Measurements from ENCODE around the gene CYREN.
A peak's percentile ranks its signal among the peaks of the same experiment; 100 is the strongest.

Gene CYREN

DNA sequence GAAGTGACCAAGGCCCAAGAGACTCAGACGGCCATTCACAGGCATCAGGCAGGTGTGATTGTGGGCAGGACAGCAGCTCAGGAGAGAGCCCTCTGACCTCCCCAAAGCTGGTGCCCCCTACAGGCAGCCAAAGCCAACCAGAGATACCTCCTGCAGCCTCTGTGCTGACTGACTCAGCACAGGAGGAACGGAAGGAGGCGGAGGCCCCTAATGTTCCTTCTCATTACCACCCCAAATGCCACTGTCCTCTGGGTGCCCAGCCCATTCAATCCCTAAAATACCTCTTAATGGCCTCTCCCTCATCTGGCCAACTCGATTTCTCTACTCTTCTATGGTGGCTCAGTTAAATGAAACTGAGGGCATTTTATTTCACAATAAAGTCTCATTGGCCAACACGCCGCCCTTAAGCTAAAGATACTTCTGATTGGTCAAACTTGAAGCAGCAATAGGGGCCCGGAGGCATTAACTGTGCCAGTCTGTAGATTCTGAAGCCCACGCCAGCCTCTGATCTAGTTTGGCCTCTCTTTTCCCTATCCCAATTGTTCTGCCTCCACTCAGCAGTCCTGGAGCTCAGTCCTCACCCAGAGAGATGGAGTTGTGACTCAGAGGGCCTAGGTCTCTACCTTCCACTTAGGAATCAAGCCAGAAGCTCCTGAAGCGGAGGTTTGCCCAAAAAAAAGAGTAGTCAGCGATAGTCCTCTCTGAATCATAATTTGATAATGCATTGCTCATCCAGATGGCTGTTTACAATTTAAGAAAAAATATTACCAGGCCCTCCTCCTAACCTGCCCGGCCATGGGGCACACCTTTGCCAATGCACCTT, 1.2 kb downstream of the CYREN start:
- DNase-seq = peak; percentile 25 to 54 (median 35)
- Histone ChIP-seq H3K9me3 (ENCODE audit: control insufficient read depth, low read length) (no peaks in the 10 kb centered on the region), H3K36me3 (ENCODE audit: control insufficient read depth, insufficient read depth, low read length) (peaks cover 21% of the 10 kb centered on the region), H3K4me1 (ENCODE audit: control insufficient read depth, insufficient read depth, low read length, poor library complexity, severe bottlenecking) (peaks cover 13% of the 10 kb centered on the region), H3K27me3 (replicated peaks; ENCODE audit: control insufficient read depth, insufficient read depth, low read length, poor library complexity, severe bottlenecking) (no peaks in the 10 kb centered on the region), H3K27ac (ENCODE audit: insufficient read depth, low read length, poor library complexity, severe bottlenecking) (peak overlapping the region; percentile 96), H3K4me3 (ENCODE audit: insufficient read depth, low read depth, low read length, poor library complexity, severe bottlenecking) (peak overlapping the region; percentile 75)

DNA sequence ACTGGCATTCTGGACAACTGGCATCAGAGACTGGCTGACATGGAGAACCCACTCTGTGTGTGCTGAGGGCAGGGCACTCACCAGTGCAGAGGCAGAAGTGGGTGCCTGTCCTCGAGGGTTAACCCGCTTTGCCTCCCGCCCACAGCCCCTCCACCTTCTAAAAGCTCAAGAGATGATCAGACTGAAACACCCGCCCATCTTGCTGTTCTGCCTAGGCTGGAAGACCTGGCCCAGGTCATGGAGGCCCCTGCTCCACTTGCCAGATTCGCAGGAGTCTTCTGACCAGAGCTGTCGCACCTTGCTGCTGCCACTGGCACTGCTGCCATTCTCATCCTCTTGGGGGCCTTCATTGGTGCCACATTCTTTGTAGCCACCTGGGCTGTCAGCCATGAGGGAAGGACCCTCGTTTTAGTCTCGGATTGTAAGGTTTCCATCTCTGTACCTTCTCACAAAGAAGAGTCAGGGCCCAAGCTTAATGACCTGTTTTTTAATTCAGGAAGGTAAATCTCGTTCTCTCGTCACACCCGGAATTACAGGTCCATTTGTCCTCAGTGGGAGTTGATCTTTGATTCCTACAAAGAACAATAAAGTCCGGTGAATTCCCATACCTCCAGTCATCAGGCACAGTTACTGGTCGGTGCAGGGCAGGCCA, 1.9 kb downstream of the CYREN start:
- H3K4me3 ChIP-seq (ENCODE audit: insufficient read depth, low read depth, low read length, poor library complexity, severe bottlenecking) = no peak overlapping the region
- no peaks in the 10 kb centered on the region for H3K9me3 ChIP-seq (ENCODE audit: control insufficient read depth, low read length)
- no peaks in the 10 kb centered on the region for H3K27me3 ChIP-seq (replicated peaks; ENCODE audit: control insufficient read depth, insufficient read depth, low read length, poor library complexity, severe bottlenecking)
- peaks cover 26% of the 10 kb centered on the region for H3K36me3 ChIP-seq (ENCODE audit: control insufficient read depth, insufficient read depth, low read length)
- H3K27ac ChIP-seq (ENCODE audit: insufficient read depth, low read length, poor library complexity, severe bottlenecking) = peak overlapping the region; percentile 96
- no peak for DNase-seq
- H3K4me1 ChIP-seq (ENCODE audit: control insufficient read depth, insufficient read depth, low read length, poor library complexity, severe bottlenecking) = peaks cover 16% of the 10 kb centered on the region

GRCh38 chr7:135168001-135168400, 2.5 kb downstream of the CYREN start:
- Histone ChIP-seq H3K4me1 (ENCODE audit: control insufficient read depth, insufficient read depth, low read length, poor library complexity, severe bottlenecking) (peaks cover 16% of the 10 kb centered on the region), H3K9me3 (ENCODE audit: control insufficient read depth, low read length) (no peaks in the 10 kb centered on the region), H3K36me3 (ENCODE audit: control insufficient read depth, insufficient read depth, low read length) (peaks cover 26% of the 10 kb centered on the region), H3K27ac (ENCODE audit: insufficient read depth, low read length, poor library complexity, severe bottlenecking) (no peak overlapping the region), H3K4me3 (ENCODE audit: insufficient read depth, low read depth, low read length, poor library complexity, severe bottlenecking) (no peak overlapping the region), H3K27me3 (replicated peaks; ENCODE audit: control insufficient read depth, insufficient read depth, low read length, poor library complexity, severe bottlenecking) (no peaks in the 10 kb centered on the region)
- peak in 2 of 3 donors; percentile 11 to 29 for DNase-seq

DNA sequence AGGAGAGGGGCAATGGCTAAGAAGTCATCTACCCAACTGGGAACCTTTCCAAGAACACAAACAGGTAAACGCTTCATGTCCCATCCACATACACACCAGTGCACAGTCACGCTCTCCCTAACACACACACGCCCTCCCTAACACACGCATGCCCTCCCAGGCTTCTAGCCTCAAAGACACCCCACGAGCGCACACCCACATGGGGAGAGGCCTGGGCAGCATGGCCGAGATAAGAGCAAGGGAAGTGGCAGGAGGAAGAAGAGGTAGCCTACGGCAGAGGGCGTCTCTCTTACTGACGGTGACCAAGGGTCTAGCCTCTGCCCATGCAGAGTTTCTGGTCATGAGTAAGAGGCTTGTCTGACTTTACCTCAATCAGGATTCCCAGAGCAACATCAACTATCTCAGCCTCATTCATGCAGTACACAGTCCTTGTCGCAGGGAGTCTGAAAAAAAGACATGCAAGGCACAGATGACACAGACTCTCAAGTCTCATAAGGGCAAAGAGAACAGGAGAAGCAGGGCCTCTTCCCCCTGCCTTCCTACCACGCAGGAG, 3.1 kb downstream of the CYREN start:
- Histone ChIP-seq H3K4me3 (ENCODE audit: insufficient read depth, low read depth, low read length, poor library complexity, severe bottlenecking) (no peak overlapping the region), H3K9me3 (ENCODE audit: control insufficient read depth, low read length) (no peaks in the 10 kb centered on the region), H3K4me1 (ENCODE audit: control insufficient read depth, insufficient read depth, low read length, poor library complexity, severe bottlenecking) (peaks cover 16% of the 10 kb centered on the region), H3K27me3 (replicated peaks; ENCODE audit: control insufficient read depth, insufficient read depth, low read length, poor library complexity, severe bottlenecking) (no peaks in the 10 kb centered on the region), H3K36me3 (ENCODE audit: control insufficient read depth, insufficient read depth, low read length) (peaks cover 30% of the 10 kb centered on the region), H3K27ac (ENCODE audit: insufficient read depth, low read length, poor library complexity, severe bottlenecking) (peak overlapping the region; percentile 21)
- no peak for DNase-seq

DNA sequence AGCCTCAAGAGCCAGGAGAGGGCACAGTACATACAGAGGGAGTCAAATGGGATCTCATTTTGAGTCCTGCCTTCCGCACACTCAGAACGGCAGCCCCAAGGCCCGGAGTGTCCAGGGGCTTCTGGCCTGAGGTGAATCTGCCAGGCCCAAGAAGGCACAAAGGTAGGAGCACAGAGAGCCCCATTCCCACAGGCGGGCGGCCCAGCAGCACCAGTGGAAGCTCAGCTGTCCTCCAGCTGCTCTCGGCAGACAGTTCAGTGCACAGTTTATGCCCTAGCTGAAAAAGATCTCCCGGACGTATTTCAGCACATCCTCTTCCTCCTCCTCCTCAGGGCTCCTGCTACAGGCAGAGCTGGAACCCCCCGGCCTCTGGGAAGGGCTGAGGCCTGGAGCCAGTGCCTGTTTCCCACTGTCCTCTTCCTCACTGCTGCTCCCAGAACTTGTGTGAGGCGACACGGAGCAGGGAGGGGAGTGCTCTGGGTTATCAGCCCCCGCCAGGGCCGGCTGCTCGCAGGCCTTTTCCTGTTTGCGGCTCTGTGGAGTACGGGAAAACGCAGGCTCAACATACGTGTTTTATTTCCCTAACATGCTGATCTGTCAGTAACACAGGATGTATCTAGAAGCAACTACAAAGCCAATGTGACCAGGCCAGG, 4.0 kb downstream of the CYREN start:
- Histone ChIP-seq H3K4me1 (ENCODE audit: control insufficient read depth, insufficient read depth, low read length, poor library complexity, severe bottlenecking) (peaks cover 16% of the 10 kb centered on the region), H3K27me3 (replicated peaks; ENCODE audit: control insufficient read depth, insufficient read depth, low read length, poor library complexity, severe bottlenecking) (no peaks in the 10 kb centered on the region), H3K9me3 (ENCODE audit: control insufficient read depth, low read length) (no peaks in the 10 kb centered on the region), H3K4me3 (ENCODE audit: insufficient read depth, low read depth, low read length, poor library complexity, severe bottlenecking) (no peak overlapping the region), H3K36me3 (ENCODE audit: control insufficient read depth, insufficient read depth, low read length) (peaks cover 34% of the 10 kb centered on the region), H3K27ac (ENCODE audit: insufficient read depth, low read length, poor library complexity, severe bottlenecking) (no peak overlapping the region)
- no peak for DNase-seq

- peaks cover 34% of the 10 kb centered on the region for H3K36me3 ChIP-seq (ENCODE audit: control insufficient read depth, insufficient read depth, low read length)
Observed at GRCh38 chr7:135165862-135166261, 4.6 kb downstream of the CYREN start.

GRCh38 chr7:135164357-135165061, 6.0 kb downstream of the CYREN start:
- no peak overlapping the region for H3K27ac ChIP-seq (ENCODE audit: insufficient read depth, low read length, poor library complexity, severe bottlenecking)
- peaks cover 24% of the 10 kb centered on the region for H3K4me1 ChIP-seq (ENCODE audit: control insufficient read depth, insufficient read depth, low read length, poor library complexity, severe bottlenecking)
- no peak for DNase-seq
- no peaks in the 10 kb centered on the region for H3K27me3 ChIP-seq (replicated peaks; ENCODE audit: control insufficient read depth, insufficient read depth, low read length, poor library complexity, severe bottlenecking)
- H3K9me3 ChIP-seq (ENCODE audit: control insufficient read depth, low read length) = no peaks in the 10 kb centered on the region
- H3K4me3 ChIP-seq (ENCODE audit: insufficient read depth, low read depth, low read length, poor library complexity, severe bottlenecking) = no peak overlapping the region
- H3K36me3 ChIP-seq (ENCODE audit: control insufficient read depth, insufficient read depth, low read length) = peaks cover 34% of the 10 kb centered on the region

More at GRCh38 chr7:135165862-135166261, 4.6 kb downstream of the CYREN start:
- no peaks in the 10 kb centered on the region for H3K9me3 ChIP-seq (ENCODE audit: control insufficient read depth, low read length)
- no peak overlapping the region for H3K27ac ChIP-seq (ENCODE audit: insufficient read depth, low read length, poor library complexity, severe bottlenecking)
- H3K4me3 ChIP-seq (ENCODE audit: insufficient read depth, low read depth, low read length, poor library complexity, severe bottlenecking) = no peak overlapping the region
- H3K4me1 ChIP-seq (ENCODE audit: control insufficient read depth, insufficient read depth, low read length, poor library complexity, severe bottlenecking) = peaks cover 16% of the 10 kb centered on the region
- H3K27me3 ChIP-seq (replicated peaks; ENCODE audit: control insufficient read depth, insufficient read depth, low read length, poor library complexity, severe bottlenecking) = no peaks in the 10 kb centered on the region
- no peak for DNase-seq

DNA sequence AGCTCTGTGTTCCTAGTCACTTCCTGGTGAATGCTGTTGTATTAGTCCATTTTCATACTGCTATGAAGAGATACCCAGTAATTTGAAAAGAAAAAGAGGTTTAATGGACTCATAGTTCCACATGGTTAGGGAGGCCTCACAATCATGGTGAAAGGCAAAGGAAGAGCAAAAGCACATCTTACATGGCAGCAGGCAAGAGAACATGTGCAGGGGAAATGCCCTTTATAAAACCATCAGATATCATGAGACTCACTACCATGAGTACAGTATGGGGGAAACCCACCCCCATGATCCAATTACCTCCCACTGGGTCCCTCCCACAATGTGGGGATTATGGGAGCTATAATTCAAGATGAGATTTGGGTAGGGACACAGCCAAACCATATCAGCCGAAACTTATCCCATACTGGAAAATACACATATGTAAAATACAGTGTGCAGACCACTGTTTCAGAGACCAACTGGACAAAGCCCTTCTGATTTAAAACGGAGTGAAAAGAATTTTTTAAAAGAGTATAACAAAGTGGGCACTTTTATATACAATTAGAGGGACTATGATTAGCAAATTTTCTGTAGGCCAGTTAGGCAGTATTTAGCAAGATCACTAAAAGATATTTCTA, 8.0 kb downstream of the CYREN start:
- Histone ChIP-seq H3K36me3 (ENCODE audit: control insufficient read depth, insufficient read depth, low read length) (peaks cover 31% of the 10 kb centered on the region), H3K27me3 (replicated peaks; ENCODE audit: control insufficient read depth, insufficient read depth, low read length, poor library complexity, severe bottlenecking) (no peaks in the 10 kb centered on the region), H3K9me3 (ENCODE audit: control insufficient read depth, low read length) (no peaks in the 10 kb centered on the region), H3K4me3 (ENCODE audit: insufficient read depth, low read depth, low read length, poor library complexity, severe bottlenecking) (no peak overlapping the region), H3K4me1 (ENCODE audit: control insufficient read depth, insufficient read depth, low read length, poor library complexity, severe bottlenecking) (peaks cover 20% of the 10 kb centered on the region), H3K27ac (ENCODE audit: insufficient read depth, low read length, poor library complexity, severe bottlenecking) (no peak overlapping the region)
- DNase-seq = no peak

DNA sequence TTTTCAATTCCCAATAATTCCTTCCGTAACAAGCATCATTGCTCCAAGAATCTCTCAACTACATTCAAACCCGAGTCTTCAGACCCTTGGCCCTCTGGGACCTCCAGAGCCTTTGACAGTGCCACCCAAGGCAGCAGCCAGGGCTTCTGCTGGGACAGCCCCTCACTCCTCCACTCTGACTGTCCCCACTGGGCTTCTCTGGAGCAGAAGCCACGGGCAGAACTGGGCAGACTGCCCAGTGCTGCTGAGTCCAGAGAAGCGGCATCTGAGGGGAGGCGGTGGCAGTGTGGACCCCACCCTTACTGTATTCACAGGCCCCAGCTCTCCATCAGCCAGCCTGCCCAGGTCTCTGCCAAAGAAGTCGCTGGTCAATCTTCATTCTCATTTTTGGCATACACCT, 8.8 kb downstream of the CYREN start:
- no peak for DNase-seq
- H3K27me3 ChIP-seq (replicated peaks; ENCODE audit: control insufficient read depth, insufficient read depth, low read length, poor library complexity, severe bottlenecking) = no peaks in the 10 kb centered on the region
- H3K27ac ChIP-seq (ENCODE audit: insufficient read depth, low read length, poor library complexity, severe bottlenecking) = no peak overlapping the region
- H3K36me3 ChIP-seq (ENCODE audit: control insufficient read depth, insufficient read depth, low read length) = peaks cover 23% of the 10 kb centered on the region
- H3K9me3 ChIP-seq (ENCODE audit: control insufficient read depth, low read length) = peaks cover 3% of the 10 kb centered on the region
- H3K4me3 ChIP-seq (ENCODE audit: insufficient read depth, low read depth, low read length, poor library complexity, severe bottlenecking) = no peak overlapping the region
- peaks cover 20% of the 10 kb centered on the region for H3K4me1 ChIP-seq (ENCODE audit: control insufficient read depth, insufficient read depth, low read length, poor library complexity, severe bottlenecking)

All from effector memory CD4-positive, alpha-beta T cell (primary cell).